Heart left ventricle (tissue), 16 donors: ENCODE measurements around the gene AFF3. TPM values are rescaled to one million over a fixed set of nuclear protein-coding genes. Genes with fewer than 3 reads are reported as not detected.

Experiments
- ATAC-seq, 4 donors: fragments of 200-7000 bp; cut with Tn5 transposase; one replicate each; pipeline ENCODE4 v1.9.1; 2020 to 2022; ENCODE audit warnings: moderate library complexity in 4 of 4, mild to moderate bottlenecking in 3 of 4, moderate number of reproducible peaks in 1 of 4
- DNase-seq, 5 donors: peaks; one replicate each; pipeline ENCODE4 v3.0.0-alpha.2; 2020
- H3K27ac ChIP-seq, 12 donors: fragments of 200-600 bp; sonication (generic) in 4 of 12; one replicate each; pipeline versions ENCODE4 v1.5.0 to v1.8.0; 2016 to 2022; ENCODE audit warnings: mild to moderate bottlenecking in 2 of 12
- H3K27me3 ChIP-seq, 9 donors: fragments of 200-600 bp; sonication (generic) in 2 of 9; one replicate each; pipeline versions ENCODE4 v1.5.1 to v1.8.0; 2016 to 2022; ENCODE audit warnings: mild to moderate bottlenecking in 3 of 9
- H3K36me3 ChIP-seq, 9 donors: fragments of 200-600 bp; sonication (generic) in 2 of 9; one replicate each; pipeline versions ENCODE4 v1.5.0 to v1.8.0; 2018 to 2022; ENCODE audit warnings: mild to moderate bottlenecking in 2 of 9
- H3K4me1 ChIP-seq, 12 donors: fragments of 200-600 bp; sonication (generic) in 4 of 12; one replicate each; pipeline versions ENCODE4 v1.5.0 to v1.8.0; 2016 to 2022; ENCODE audit warnings: mild to moderate bottlenecking in 3 of 12
- H3K4me3 ChIP-seq, 12 donors: fragments of 200-600 bp; sonication (generic) in 4 of 12; one replicate each; pipeline versions ENCODE4 v1.5.0 to v1.8.0; 2017 to 2022; ENCODE audit warnings: mild to moderate bottlenecking in 9 of 12, moderate library complexity in 4 of 12
- H3K9me3 ChIP-seq, 12 donors: fragments of 200-600 bp; sonication (generic) in 4 of 12; one replicate each; pipeline versions ENCODE4 v1.5.0 to v1.8.0; 2016 to 2022; ENCODE audit warnings: mild to moderate bottlenecking in 1 of 12
- CTCF ChIP-seq, 12 donors: fragments of 200-600 bp; sonication (generic) in 4 of 12; IDR thresholded peaks; one replicate each; pipeline versions ENCODE4 v1.5.0 to v1.8.0; 2018 to 2022; ENCODE audit warnings: antibody characterized with exemption in 12 of 12, mild to moderate bottlenecking in 5 of 12
- POLR2A ChIP-seq, 2 donors: fragments of 450-650 bp; IDR thresholded peaks; one replicate each; pipeline ENCODE4 v1.6.1; 2017; ENCODE audit warnings: antibody characterized with exemption in 2 of 2, mild to moderate bottlenecking in 2 of 2, moderate library complexity in 2 of 2
- WGBS, 4 donors: extraction: QIAGEN DNeasy Blood & Tissue Kit in 2 of 4; methylation state at CpG; one replicate each; pipeline versions ENCODE4 v1.1.5 to v1.1.7; 2013 to 2018; 5-methylcytosine and 5-hydroxymethylcytosine counted together
- intact Hi-C, 10 donors: fragments of 100-400 bp; cut with DNase I; formaldehyde crosslinking; loops; one replicate each; pipeline versions ENCODE4 v1.11.1 to v1.14.2; 2022
- polyA plus RNA-seq, 2 donors: library from polyadenylated mRNA; stranded (reverse); fragments of 200-250 nt; gene quantifications; one replicate each; pipeline ENCODE4 v1.2.3, GENCODE V29; 2013
- total RNA-seq, 9 donors: library from RNA; depleted of rRNA in 2 of 9; stranded (reverse); fragments of >200 nt in 2 of 9; fragmentation: NEBNext Ultra II Directional in 3 of 9; extraction: Animal tissue kit (Norgen Biotek cat#: 25700) in 3 of 9; gene quantifications; one replicate each; pipeline versions ENCODE4 v1.1.0 to v1.2.4, GENCODE V29; 2016 to 2023
- donor health status: ischemic (EF 13 %, LVEDD 7.1; RV severe dilation, severe dysfunction).
- donor health status: healthy with polysubstance abuse.
- donor health status: DM: no; HTN: yes; CAD: no.
- donor health status: DM: no; HTN: no; CAD: no.
- donor health status: ischemic (EF 25% LVEDD 6.9; RV normal size, moderate dysfunction).
- donor health status: ischemic (EF 25% LVEDD 5.7; RV mildly dilated, moderate dysfunction).
- donor health status: healthy.
- donor health status: DM: yes; HTN: yes; CAD: no.
- donor health status: ischemic (EF 35%, LVEDD 5.7; RV mildly dilated, moderate dysfunction).
- donor health status: nonischemic (EF 11% LVEDD 7.7; RV severe dilation, severe dysfunction).
- donor health status: DM: yes; HTN: yes; CAD: no.
- donor health status: PGD.
- donor health status: ischemic (EF 29% LVEDD 5.4; RV normal size, mild dysfunction).
- donor health status: nonischemic (EF 23%, LVEDD 6.1; RV moderate dilation, normal function).

The AFF3 gene
- total and polyA plus RNA-seq, 11 donors = 1.3 to 15.5 (median 4.7) TPM

DNA sequence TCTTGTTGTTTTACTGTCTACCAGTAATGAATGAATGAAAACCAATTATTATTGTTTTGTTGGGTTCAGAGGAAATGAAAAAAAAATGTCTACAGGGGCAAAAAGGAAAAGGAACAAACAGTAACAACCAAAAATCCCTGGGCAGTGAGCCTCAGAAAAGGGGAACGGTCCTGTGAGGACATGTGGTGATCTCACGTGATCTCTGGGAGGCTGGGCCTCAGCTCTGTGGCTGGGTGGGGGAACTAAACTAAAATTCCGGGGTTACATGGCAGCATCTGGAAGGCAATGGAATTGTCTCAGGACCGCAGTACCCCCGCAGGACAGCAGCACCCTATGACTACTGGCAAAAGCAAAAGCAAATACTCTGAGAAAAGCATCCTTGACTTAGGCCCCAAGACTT, 80.1 kb downstream of the AFF3 start:
- Histone ChIP-seq H3K4me1 (peaks cover 0 to 13% (median 0%) of the 10 kb centered on the region in 12 donors), H3K9me3 (peaks cover 0 to 7% (median 0%) of the 10 kb centered on the region in 12 donors), H3K36me3 (no peaks in the 10 kb centered on the region), H3K4me3 (no peak overlapping the region), H3K27ac (no peak overlapping the region), H3K27me3 (no peaks in the 10 kb centered on the region)
- ATAC-seq (peak in 1 of 4 donors; percentile 34), DNase-seq (no peak)
- WGBS, 4 donors = 89 to 93% (median 91%) methylated on average over 5 of the region's 5 CpGs
- intact Hi-C loops = no loop called here
- no peak for TF ChIP-seq CTCF (IDR thresholded peaks at IDR 0.05)
- no peak for TF ChIP-seq POLR2A (IDR thresholded peaks at IDR 0.05)

DNA sequence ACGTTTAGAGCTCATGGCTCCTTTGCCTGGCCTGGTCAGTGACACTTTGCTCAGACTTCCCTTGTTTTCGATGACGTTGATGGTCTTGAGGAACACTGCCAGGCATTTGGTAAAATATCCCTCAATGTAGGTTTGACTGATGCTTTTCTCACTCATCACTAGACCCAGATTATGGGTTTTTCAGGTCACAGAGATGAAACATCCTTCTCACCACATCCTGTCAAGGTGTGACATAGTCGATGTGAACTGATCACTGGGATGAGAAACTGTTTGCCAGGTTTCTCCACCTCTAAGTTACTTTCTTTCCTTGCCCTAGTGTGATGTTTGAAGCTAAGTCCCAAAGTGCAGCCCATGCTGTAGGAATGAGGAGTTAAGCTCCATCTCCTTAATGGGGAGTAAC, 81.5 kb downstream of the AFF3 start:
- TF ChIP-seq CTCF (IDR thresholded peaks at IDR 0.05) (no peak), POLR2A (IDR thresholded peaks at IDR 0.05) (no peak)
- no peaks in the 10 kb centered on the region for H3K36me3 ChIP-seq
- 80 to 88% (median 85%) methylated on average over 4 of the region's 4 CpGs for WGBS, 4 donors
- DNase-seq = no peak
- no peak overlapping the region for H3K27ac ChIP-seq
- intact Hi-C loops = no loop called here
- H3K27me3 ChIP-seq = no peaks in the 10 kb centered on the region
- H3K4me1 ChIP-seq = peaks cover 0 to 4% (median 0%) of the 10 kb centered on the region in 12 donors
- peaks cover 0 to 7% (median 0%) of the 10 kb centered on the region in 12 donors for H3K9me3 ChIP-seq
- ATAC-seq = no peak
- H3K4me3 ChIP-seq = no peak overlapping the region

GRCh38 chr2:100059638-100060037, 82.8 kb downstream of the AFF3 start:
- DNase-seq (no peak), ATAC-seq (no peak)
- no peak for TF ChIP-seq CTCF (IDR thresholded peaks at IDR 0.05)
- no peak for TF ChIP-seq POLR2A (IDR thresholded peaks at IDR 0.05)
- Histone ChIP-seq H3K4me1 (peaks cover 0 to 3% (median 0%) of the 10 kb centered on the region in 12 donors), H3K9me3 (peaks cover 0 to 7% (median 0%) of the 10 kb centered on the region in 12 donors), H3K36me3 (no peaks in the 10 kb centered on the region), H3K27ac (no peak overlapping the region), H3K4me3 (no peak overlapping the region), H3K27me3 (no peaks in the 10 kb centered on the region)
- WGBS, 4 donors = 78 to 80% (median 80%) methylated on average over 4 of the region's 4 CpGs
- intact Hi-C loops = no loop called here

DNA sequence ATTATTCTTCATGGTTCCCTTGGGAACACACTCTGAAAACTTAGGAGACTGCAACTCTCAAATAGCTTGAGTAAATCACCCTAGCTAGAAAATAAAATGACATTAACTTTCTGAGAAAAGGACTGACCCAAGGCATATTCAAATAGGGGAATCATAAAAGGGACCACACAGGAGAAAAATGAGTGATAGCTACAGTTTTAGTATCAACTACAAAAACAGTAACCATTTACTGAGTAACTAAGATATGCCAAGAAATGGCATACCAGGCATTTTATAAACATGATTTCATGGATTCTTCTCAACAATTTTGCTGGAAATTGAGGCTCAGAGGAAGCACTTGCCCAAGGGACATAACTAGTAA, 84.5 kb downstream of the AFF3 start:
- DNase-seq (no peak), ATAC-seq (no peak)
- H3K9me3 ChIP-seq = no peaks in the 10 kb centered on the region
- H3K36me3 ChIP-seq = no peaks in the 10 kb centered on the region
- intact Hi-C loops = no loop called here
- no peaks in the 10 kb centered on the region for H3K27me3 ChIP-seq
- no peak overlapping the region for H3K4me3 ChIP-seq
- TF ChIP-seq POLR2A (IDR thresholded peaks at IDR 0.05) (no peak), CTCF (IDR thresholded peaks at IDR 0.05) (no peak)
- peaks cover 0 to 3% (median 0%) of the 10 kb centered on the region in 12 donors for H3K4me1 ChIP-seq
- H3K27ac ChIP-seq = no peak overlapping the region
